Kidney (tissue), 14 donors: ENCODE results near the gene KCNIP1. TPM values are rescaled to one million over a fixed set of nuclear protein-coding genes. Genes with fewer than 3 reads are reported as not detected.

Source experiments
- DNase-seq, 5 donors: peaks; one replicate each; pipeline ENCODE4 v3.0.0-alpha.2; 2013 to 2020
- FAIRE-seq: peaks from 2 replicates; lab custom pipeline; 2012; peaks lifted over from hg19 to GRCh38; lab: Jason Lieb, UNC
- H3K27ac ChIP-seq, 2 donors: one replicate each; pipeline ENCODE4 v1.7.0; 2013; ENCODE audit warnings: low read depth in 2 of 2, low read length in 2 of 2, inconsistent platforms in 1 of 2
- H3K27me3 ChIP-seq: one replicate; pipeline ENCODE4 v1.7.1; 2013; ENCODE audit warnings: low read length, inconsistent platforms; ENCODE audit not compliant: control insufficient read depth, insufficient read depth
- H3K36me3 ChIP-seq, 3 donors: one replicate each; pipeline versions ENCODE4 v1.7.0 to v1.7.1; 2013; ENCODE audit warnings: low read length in 3 of 3, control low read depth in 1 of 3, inconsistent platforms in 1 of 3; ENCODE audit not compliant: insufficient read depth in 3 of 3, control insufficient read depth in 2 of 3
- H3K4me1 ChIP-seq, 3 donors: one replicate each; pipeline versions ENCODE4 v1.7.0 to v1.7.1; 2013; ENCODE audit warnings: low read length in 3 of 3, inconsistent platforms in 1 of 3, low read depth in 1 of 3; ENCODE audit not compliant: control insufficient read depth in 2 of 3, insufficient read depth in 2 of 3
- H3K4me3 ChIP-seq, 3 donors: one replicate each; pipeline versions ENCODE4 v1.7.0 to v1.8.1; 2013; ENCODE audit warnings: low read length in 3 of 3, control low read depth in 1 of 3, inconsistent platforms in 1 of 3
- H3K9ac ChIP-seq, 3 donors: one replicate each; pipeline versions ENCODE4 v1.7.0 to v1.7.1; 2013; ENCODE audit warnings: low read length in 3 of 3, control low read depth in 1 of 3, inconsistent platforms in 1 of 3
- H3K9me3 ChIP-seq, 3 donors: one replicate each; pipeline versions ENCODE4 v1.7.0 to v1.7.1; 2013; ENCODE audit warnings: low read length in 3 of 3, control low read depth in 1 of 3, inconsistent platforms in 1 of 3; ENCODE audit not compliant: control insufficient read depth in 2 of 3, insufficient read depth in 1 of 3
- intact Hi-C: fragments of 100-400 bp; cut with DNase I; formaldehyde crosslinking; loops from one replicate; pipeline ENCODE4 v1.11.1; 2022
- polyA plus RNA-seq: library from polyadenylated mRNA; stranded (reverse); fragments of 350-450 nt; fragmentation: Illumina TruSeq; extraction: RNeasy Lipid Tissue Mini Kit (QIAGEN cat#74804); gene quantifications from one replicate; pipeline ENCODE4 v1.2.3, GENCODE V29; 2014; ENCODE audit warnings: low read depth, low replicate concordance; ENCODE audit not compliant: insufficient read depth
- total RNA-seq: library from RNA; stranded (reverse); fragmentation: NEBNext Ultra II Directional; extraction: Animal tissue kit (Norgen Biotek cat#: 25700); gene quantifications from one replicate; pipeline ENCODE4 v1.2.1, GENCODE V29; 2021
- TF ChIP-seq, protein P1 (sequence below): IDR thresholded peaks from 3 replicates; pipeline ENCODE4 v1.5.1; 2012; ENCODE audit warnings: mild to moderate bottlenecking, moderate library complexity, borderline replicate concordance; ENCODE audit not compliant: insufficient read depth; ENCODE audit errors: extremely low read depth
- donor health status: control.
- donor health status: control.
- donor health status: control.
- donor health status: control.
- donor health status: control.
- donor health status: DM: yes; HTN: yes; CAD: no.
- donor health status: Normal renal cell carcinoma (clear cell type).

Gene KCNIP1
- total and polyA plus RNA-seq, 2 donors from 2014 or later: 1.8 to 3.1 TPM

- Histone ChIP-seq H3K4me3 (no peak overlapping the region), H3K27me3 (no peaks in the 10 kb centered on the region), H3K9ac (no peak overlapping the region), H3K4me1 (no peaks in the 10 kb centered on the region), H3K27ac (no peak overlapping the region), H3K36me3 (no peaks in the 10 kb centered on the region), H3K9me3 (no peaks in the 10 kb centered on the region)
- FAIRE-seq (no peak), DNase-seq (peak in 1 of 5 donors; percentile 21)
- intact Hi-C loops: no loop called here
- TF ChIP-seq, protein P1, sequence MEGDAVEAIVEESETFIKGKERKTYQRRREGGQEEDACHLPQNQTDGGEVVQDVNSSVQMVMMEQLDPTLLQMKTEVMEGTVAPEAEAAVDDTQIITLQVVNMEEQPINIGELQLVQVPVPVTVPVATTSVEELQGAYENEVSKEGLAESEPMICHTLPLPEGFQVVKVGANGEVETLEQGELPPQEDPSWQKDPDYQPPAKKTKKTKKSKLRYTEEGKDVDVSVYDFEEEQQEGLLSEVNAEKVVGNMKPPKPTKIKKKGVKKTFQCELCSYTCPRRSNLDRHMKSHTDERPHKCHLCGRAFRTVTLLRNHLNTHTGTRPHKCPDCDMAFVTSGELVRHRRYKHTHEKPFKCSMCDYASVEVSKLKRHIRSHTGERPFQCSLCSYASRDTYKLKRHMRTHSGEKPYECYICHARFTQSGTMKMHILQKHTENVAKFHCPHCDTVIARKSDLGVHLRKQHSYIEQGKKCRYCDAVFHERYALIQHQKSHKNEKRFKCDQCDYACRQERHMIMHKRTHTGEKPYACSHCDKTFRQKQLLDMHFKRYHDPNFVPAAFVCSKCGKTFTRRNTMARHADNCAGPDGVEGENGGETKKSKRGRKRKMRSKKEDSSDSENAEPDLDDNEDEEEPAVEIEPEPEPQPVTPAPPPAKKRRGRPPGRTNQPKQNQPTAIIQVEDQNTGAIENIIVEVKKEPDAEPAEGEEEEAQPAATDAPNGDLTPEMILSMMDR: no peak
Measured at GRCh38 chr5:170773024-170773985, 269.5 kb downstream of the KCNIP1 start.

DNA sequence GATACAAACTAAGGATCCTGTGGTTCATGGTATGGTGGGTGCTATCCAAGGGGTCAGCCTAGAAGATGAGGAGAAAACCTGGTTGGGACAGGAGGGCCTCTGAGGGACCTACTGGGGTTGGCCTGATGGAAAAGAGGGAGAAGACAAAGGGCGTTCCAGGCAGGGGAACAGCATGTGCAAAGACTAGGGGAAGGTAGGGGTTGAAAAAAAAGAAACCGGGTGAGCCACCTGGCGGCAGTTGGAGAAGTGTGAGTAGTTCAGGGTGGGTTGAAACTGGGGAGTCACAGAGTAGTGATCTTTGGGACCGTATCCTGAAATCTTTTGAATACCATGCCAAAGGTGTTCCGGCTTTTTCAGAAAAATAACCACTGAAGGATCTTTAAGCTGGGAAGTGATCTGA lies 271.0 kb downstream of the KCNIP1 start:
- H3K36me3 ChIP-seq: no peaks in the 10 kb centered on the region
- FAIRE-seq: no peak

GRCh38 chr5:170781946-170782345 lies 278.1 kb downstream of the KCNIP1 start:
- Histone ChIP-seq H3K36me3 (no peaks in the 10 kb centered on the region), H3K9me3 (no peaks in the 10 kb centered on the region), H3K4me1 (peaks cover 0 to 5% (median 0%) of the 10 kb centered on the region in 3 donors), H3K27ac (no peak overlapping the region), H3K4me3 (no peak overlapping the region), H3K27me3 (no peaks in the 10 kb centered on the region), H3K9ac (no peak overlapping the region)
- intact Hi-C loops: no loop called here
- DNase-seq: no peak
- TF ChIP-seq, protein P1: no peak
- no peak for FAIRE-seq

More for the DNA sequence above, 271.0 kb downstream of the KCNIP1 start:
- Histone ChIP-seq H3K9ac (no peak overlapping the region), H3K9me3 (no peaks in the 10 kb centered on the region), H3K4me3 (no peak overlapping the region), H3K4me1 (no peaks in the 10 kb centered on the region), H3K27me3 (no peaks in the 10 kb centered on the region), H3K27ac (no peak overlapping the region)
- intact Hi-C loops: no loop called here
- TF ChIP-seq, protein P1: no peak
- no peak for DNase-seq
